IMR-90 (cell line): ENCODE data around the gene SURF1. TPM values are rescaled to one million over a fixed set of nuclear protein-coding genes. Genes with fewer than 3 reads are reported as not detected.

Source experiments
- ATAC-seq: fragments of 200-7000 bp; cut with Tn5 transposase; 2 replicates; pipeline ENCODE4 v1.9.1; 2020; ENCODE audit warnings: low read depth, mild to moderate bottlenecking, moderate library complexity
- BruUV-seq: library from RNA; stranded (reverse); fragments of 400-500 nt; replicated peaks from 2 replicates; lab custom pipeline; 2021; lab: Mats Ljungman, UMichigan
- CTCF ChIA-PET: fragments of 300-600 bp; formaldehyde crosslinking; extraction: SDS; loops from one replicate; lab custom pipeline; 2021; ENCODE audit warnings: antibody characterized with exemption; lab: Yijun Ruan, JAX
- POLR2A ChIA-PET: fragments of 300-600 bp; sonication (Branson Sonifier 250); formaldehyde crosslinking; loops from one replicate; lab custom pipeline; 2022; ENCODE audit warnings: antibody characterized with exemption; ENCODE audit not compliant: unreplicated experiment; lab: Charles Lee
- DNase-seq: peaks from one replicate; pipeline ENCODE4 v3.0.0; 2013
- H2AFZ ChIP-seq: replicated peaks from 2 replicates; pipeline ENCODE3; 2013; ENCODE audit warnings: low read length, mild to moderate bottlenecking; ENCODE audit not compliant: poor library complexity
- H2AK5ac ChIP-seq: 2 replicates; pipeline ENCODE4 v1.6.1; 2013; ENCODE audit warnings: low read depth, low read length, inconsistent platforms
- H2AK9ac ChIP-seq: replicated peaks from 2 replicates; pipeline ENCODE3; 2013; ENCODE audit warnings: mild to moderate bottlenecking, low read depth, low read length, moderate library complexity; ENCODE audit not compliant: poor library complexity
- H2BK120ac ChIP-seq: 2 replicates; pipeline ENCODE4 v1.6.1; 2013; ENCODE audit warnings: low read depth, low read length, inconsistent platforms
- H2BK15ac ChIP-seq: 3 replicates; pipeline ENCODE4 v1.6.1; 2013; ENCODE audit warnings: low read depth, low read length, inconsistent platforms
- H2BK20ac ChIP-seq: 2 replicates; pipeline ENCODE4 v1.6.1; 2013; ENCODE audit warnings: low read depth, mild to moderate bottlenecking, inconsistent platforms, low read length, moderate library complexity
- H2BK5ac ChIP-seq: 2 replicates; pipeline ENCODE4 v1.6.1; 2013; ENCODE audit warnings: mild to moderate bottlenecking, low read depth, low read length, inconsistent platforms; ENCODE audit not compliant: poor library complexity, severe bottlenecking
- H3K14ac ChIP-seq: replicated peaks from 2 replicates; pipeline ENCODE4 v1.6.1; 2013; ENCODE audit warnings: low read depth, low read length, inconsistent platforms
- H3K18ac ChIP-seq: 2 replicates; pipeline ENCODE4 v1.6.1; 2013; ENCODE audit warnings: low read depth, low read length, control low read depth
- H3K23ac ChIP-seq: 2 replicates; pipeline ENCODE4 v1.6.1; 2013; ENCODE audit warnings: low read depth, low read length, inconsistent platforms
- H3K27ac ChIP-seq: 2 replicates; pipeline ENCODE4 v1.5.1; 2013; ENCODE audit warnings: mild to moderate bottlenecking, control low read depth, low read length; ENCODE audit not compliant: insufficient read depth
- H3K27me3 ChIP-seq: 2 replicates; pipeline ENCODE4 v1.6.1; 2013; ENCODE audit warnings: low read length; ENCODE audit not compliant: control insufficient read depth, insufficient read depth
- H3K36me3 ChIP-seq: 2 replicates; pipeline ENCODE4 v1.6.1; 2013; ENCODE audit warnings: low read length, mixed read lengths; ENCODE audit not compliant: control insufficient read depth, insufficient read depth
- H3K4ac ChIP-seq: 2 replicates; pipeline ENCODE4 v1.6.1; 2013; ENCODE audit warnings: low read depth, low read length, inconsistent platforms
- H3K4me1 ChIP-seq: 2 replicates; pipeline ENCODE4 v1.6.1; 2013; ENCODE audit warnings: low read length, mixed read lengths; ENCODE audit not compliant: control insufficient read depth, insufficient read depth
- H3K4me2 ChIP-seq: 2 replicates; pipeline ENCODE4 v1.6.1; 2013; ENCODE audit warnings: low read depth, mild to moderate bottlenecking, control low read depth, low read length, moderate library complexity
- H3K4me3 ChIP-seq: 2 replicates; pipeline ENCODE4 v1.5.1; 2013; ENCODE audit warnings: low read depth, mild to moderate bottlenecking, control low read depth, low read length, moderate library complexity; ENCODE audit not compliant: insufficient read depth
- H3K56ac ChIP-seq: 2 replicates; pipeline ENCODE4 v1.6.1; 2013; ENCODE audit warnings: low read length, inconsistent platforms; ENCODE audit not compliant: insufficient read depth; ENCODE audit errors: extremely low read depth
- H3K79me1 ChIP-seq, 2 experiments: 2 replicates each; pipeline ENCODE4 v1.6.1; 2013; ENCODE audit warnings: low read length in 2 of 2, inconsistent platforms in 1 of 2, low read depth in 1 of 2
- H3K9ac ChIP-seq: 2 replicates; pipeline ENCODE4 v1.6.1; 2013; ENCODE audit warnings: low read depth, low read length, control low read depth
- H3K9me1 ChIP-seq: 2 replicates; pipeline ENCODE4 v1.6.1; 2013; ENCODE audit warnings: low read length, inconsistent platforms; ENCODE audit not compliant: insufficient read depth
- H3K9me3 ChIP-seq: 2 replicates; pipeline ENCODE4 v1.6.1; 2013; ENCODE audit warnings: low read length; ENCODE audit not compliant: control insufficient read depth, insufficient read depth
- H4K20me1 ChIP-seq: 2 replicates; pipeline ENCODE4 v1.6.1; 2013; ENCODE audit warnings: low read length, inconsistent platforms; ENCODE audit not compliant: insufficient read depth
- H4K5ac ChIP-seq: 2 replicates; pipeline ENCODE4 v1.6.1; 2013; ENCODE audit warnings: mild to moderate bottlenecking, low read depth, low read length, control low read depth
- H4K8ac ChIP-seq, 2 experiments: 2 replicates each; pipeline ENCODE4 v1.6.1; 2013; ENCODE audit warnings: low read depth in 2 of 2, low read length in 2 of 2, control low read depth in 1 of 2, inconsistent platforms in 1 of 2
- H4K91ac ChIP-seq: 2 replicates; pipeline ENCODE4 v1.6.1; 2013; ENCODE audit warnings: low read depth, low read length, inconsistent platforms; ENCODE audit not compliant: insufficient read depth
- CHD1 ChIP-seq: IDR thresholded peaks from 2 replicates; pipeline ENCODE4 v1.6.1; 2012; ENCODE audit warnings: low read depth, low read length, improper control_type of control experiment
- MAZ ChIP-seq: IDR thresholded peaks from 2 replicates; pipeline ENCODE4 v1.6.1; 2012; ENCODE audit warnings: low read depth, mild to moderate bottlenecking, low read length, improper control_type of control experiment, moderate library complexity, borderline replicate concordance
- POLR2A ChIP-seq: IDR thresholded peaks from 2 replicates; pipeline ENCODE4 v1.6.1; 2012; ENCODE audit warnings: mild to moderate bottlenecking, low read depth, low read length
- RAD21 ChIP-seq: IDR thresholded peaks from 2 replicates; pipeline ENCODE4 v1.6.1; 2012; ENCODE audit warnings: low read length, improper control_type of control experiment
- RCOR1 ChIP-seq: IDR thresholded peaks from 2 replicates; pipeline ENCODE4 v1.6.1; 2012; ENCODE audit warnings: mild to moderate bottlenecking, low read length, improper control_type of control experiment; ENCODE audit not compliant: insufficient replicate concordance
- WGBS, 2 experiments: methylation state at CpG; one replicate each; pipeline versions ENCODE4 v1.1.5 to v1.1.7; 2013; ENCODE audit warnings: missing lambda C conversion rate in 2 of 2; ENCODE audit not compliant: insufficient read length in 1 of 2; ENCODE audit errors: extremely low coverage in 2 of 2; 5-methylcytosine and 5-hydroxymethylcytosine counted together
- dilution Hi-C: fragments of 300-500 bp; cut with HindIII; formaldehyde crosslinking; loops from one replicate; pipeline ENCODE4 v1.14.3; 2018; ENCODE audit warnings: low sequenced_read_pairs; ENCODE audit not compliant: unreplicated experiment
- in situ Hi-C: fragments of 300-500 bp; cut with MboI; formaldehyde crosslinking; loops from 3 replicates; pipeline ENCODE4 v1.14.3; 2019; ENCODE audit warnings: low sequenced_read_pairs, inconsistent platforms, mixed read lengths
- intact Hi-C: fragments of 100-400 bp; cut with micrococcal nuclease; formaldehyde crosslinking; loops from 2 replicates; pipeline ENCODE4 v1.10.0; 2022
- polyA plus RNA-seq, 3 experiments: library from polyadenylated mRNA; depleted of rRNA; stranded (reverse); fragments of >200 nt; gene quantifications; 2 replicates each; pipeline ENCODE4 v1.2.3, GENCODE V29; 2012; ENCODE audit warnings: low replicate concordance in 1 of 3
- total RNA-seq: library from RNA; depleted of rRNA; stranded (reverse); fragments of >200 nt; gene quantifications from 2 replicates; pipeline ENCODE4 v1.2.3, GENCODE V29; 2012
- TF ChIP-seq, protein P1 (sequence below): conservative IDR thresholded peaks from 2 replicates; pipeline ENCODE4 v1.5.1; 2012; ENCODE audit warnings: mild to moderate bottlenecking, low read depth, low read length, improper control_type of control experiment

The SURF1 gene
- total and polyA plus RNA-seq, 2 of the 4 experiments (the other 2 are of a cell fraction), result 15.1 to 24.5 TPM

DNA sequence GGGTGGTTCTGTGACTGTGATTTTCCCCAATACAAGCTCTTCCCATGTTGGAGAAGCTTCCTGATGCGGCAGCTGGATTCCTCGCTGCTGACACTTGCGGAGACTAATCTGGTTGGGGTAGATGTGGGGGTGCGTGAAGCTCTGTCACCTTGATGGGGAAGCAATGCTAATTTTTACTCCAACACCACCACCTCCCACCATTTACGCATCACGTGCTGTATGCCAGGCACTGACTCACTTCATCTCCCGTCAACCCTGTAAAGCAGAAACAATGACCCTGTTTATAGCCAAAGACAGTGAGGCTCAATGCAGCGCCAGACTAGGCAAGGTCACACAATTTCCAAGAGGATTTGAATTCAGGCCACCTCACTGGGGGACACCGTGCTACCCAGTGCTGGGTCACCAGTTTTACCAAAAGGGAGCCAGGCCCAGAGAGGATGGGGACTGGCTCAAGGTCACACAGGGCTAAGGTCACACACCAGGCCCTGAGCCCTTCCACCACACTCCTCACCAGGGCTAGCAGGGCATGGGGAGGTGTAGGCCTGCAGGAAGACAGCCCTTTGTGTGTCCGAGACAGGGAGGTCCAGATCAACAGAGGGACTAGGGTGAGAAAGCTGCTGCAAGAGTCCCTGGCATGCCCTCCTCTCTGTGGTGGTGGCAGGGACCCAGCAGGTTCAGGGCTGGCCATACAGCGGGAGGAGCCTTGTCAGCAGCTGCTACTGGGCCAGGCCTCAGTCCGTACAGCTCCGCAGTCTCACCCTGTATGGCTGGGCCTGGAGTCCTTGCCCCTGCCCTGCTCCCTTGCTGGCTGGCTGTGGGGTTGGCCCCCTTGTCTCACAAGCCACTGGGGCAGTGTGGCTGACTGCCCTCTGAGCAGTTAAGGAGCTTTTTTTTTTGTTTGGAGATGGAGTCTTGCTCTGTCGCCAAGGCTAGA lies 23.1 kb upstream of the SURF1 start (continued):
- no peak for TF ChIP-seq RCOR1

DNA sequence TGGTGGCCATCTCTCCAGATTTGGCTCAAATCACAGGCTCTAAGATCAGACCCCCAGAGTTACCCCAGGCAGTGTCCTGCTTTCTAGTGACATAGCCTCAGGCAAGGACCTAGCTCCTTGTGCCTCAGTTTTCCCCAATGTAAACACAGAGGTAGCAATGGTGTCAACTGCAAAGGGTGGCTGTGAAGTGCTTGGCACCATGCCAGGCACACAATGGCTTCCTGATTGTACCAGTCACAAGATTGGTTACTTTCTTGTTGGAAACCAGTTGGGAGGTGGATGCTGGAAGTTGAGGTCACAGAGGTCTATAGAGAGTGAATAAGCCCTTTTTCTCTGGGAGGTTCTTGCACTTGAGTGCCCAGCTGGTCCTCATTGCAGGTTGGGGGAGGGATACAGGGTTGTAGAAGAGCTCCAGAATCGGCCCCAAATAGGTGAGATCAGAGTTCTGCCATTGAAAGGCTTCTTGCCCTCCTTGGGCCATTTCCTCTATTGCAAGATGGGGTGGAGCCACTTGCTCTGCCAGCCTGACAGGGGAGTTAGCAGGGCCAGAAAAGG lies 22.2 kb upstream of the SURF1 start:
- no peaks in the 10 kb centered on the region for H3K9me3 ChIP-seq
- no peak overlapping the region for H3K14ac ChIP-seq
- no peak overlapping the region for H3K27ac ChIP-seq
- H4K91ac ChIP-seq, result no peak overlapping the region
- peaks cover 18% of the 10 kb centered on the region for H4K20me1 ChIP-seq
- H2BK15ac ChIP-seq, result no peak overlapping the region
- no peaks in the 10 kb centered on the region; the same call in 1 of the 2 replicates for H3K4me1 ChIP-seq
- H2BK120ac ChIP-seq, result no peak overlapping the region
- intact Hi-C loops, result no loop called here
- no peak overlapping the region for H3K56ac ChIP-seq
- no peak for DNase-seq
- H3K4ac ChIP-seq, result no peak overlapping the region
- no peak overlapping the region for H3K18ac ChIP-seq
- in situ Hi-C loops, result no loop called here
- no TSS peak for BruUV-seq
- no peaks in the 10 kb centered on the region for H3K36me3 ChIP-seq
- no peak overlapping the region for H3K9ac ChIP-seq
- H3K4me2 ChIP-seq, result no peak overlapping the region
- no peak overlapping the region for H2AK9ac ChIP-seq
- no peak overlapping the region for H2AFZ ChIP-seq
- dilution Hi-C loops, result no loop called here
- no peaks in the 10 kb centered on the region for H3K27me3 ChIP-seq
- CTCF ChIA-PET, result no interaction called here
- no peak overlapping the region for H2BK20ac ChIP-seq
- no CpG with 5 or more reads among the region's 1 CpG for WGBS, 2 experiments
- no peak for ATAC-seq
- no peak overlapping the region for H2BK5ac ChIP-seq
- POLR2A ChIA-PET, result no interaction called here
- H3K9me1 ChIP-seq, result no peaks in the 10 kb centered on the region
- H4K5ac ChIP-seq, result no peak overlapping the region
- no peak overlapping the region for H2AK5ac ChIP-seq
- no peak overlapping the region for H3K4me3 ChIP-seq
- no peak overlapping the region for H3K23ac ChIP-seq
- H3K79me1 ChIP-seq, result peaks cover 0 to 7% of the 10 kb centered on the region in 2 experiments; a peak in 1 of 4 replicates
- no peak overlapping the region for H4K8ac ChIP-seq
- TF ChIP-seq RAD21 (no peak), POLR2A (no peak), MAZ (no peak), CHD1 (no peak)
- TF ChIP-seq, protein P1, sequence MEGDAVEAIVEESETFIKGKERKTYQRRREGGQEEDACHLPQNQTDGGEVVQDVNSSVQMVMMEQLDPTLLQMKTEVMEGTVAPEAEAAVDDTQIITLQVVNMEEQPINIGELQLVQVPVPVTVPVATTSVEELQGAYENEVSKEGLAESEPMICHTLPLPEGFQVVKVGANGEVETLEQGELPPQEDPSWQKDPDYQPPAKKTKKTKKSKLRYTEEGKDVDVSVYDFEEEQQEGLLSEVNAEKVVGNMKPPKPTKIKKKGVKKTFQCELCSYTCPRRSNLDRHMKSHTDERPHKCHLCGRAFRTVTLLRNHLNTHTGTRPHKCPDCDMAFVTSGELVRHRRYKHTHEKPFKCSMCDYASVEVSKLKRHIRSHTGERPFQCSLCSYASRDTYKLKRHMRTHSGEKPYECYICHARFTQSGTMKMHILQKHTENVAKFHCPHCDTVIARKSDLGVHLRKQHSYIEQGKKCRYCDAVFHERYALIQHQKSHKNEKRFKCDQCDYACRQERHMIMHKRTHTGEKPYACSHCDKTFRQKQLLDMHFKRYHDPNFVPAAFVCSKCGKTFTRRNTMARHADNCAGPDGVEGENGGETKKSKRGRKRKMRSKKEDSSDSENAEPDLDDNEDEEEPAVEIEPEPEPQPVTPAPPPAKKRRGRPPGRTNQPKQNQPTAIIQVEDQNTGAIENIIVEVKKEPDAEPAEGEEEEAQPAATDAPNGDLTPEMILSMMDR, result no peak
